ENCODE results near the gene YWHAG.
A peak's percentile ranks its signal among the peaks of the same experiment; 100 is the strongest.

YWHAG gene

DNA sequence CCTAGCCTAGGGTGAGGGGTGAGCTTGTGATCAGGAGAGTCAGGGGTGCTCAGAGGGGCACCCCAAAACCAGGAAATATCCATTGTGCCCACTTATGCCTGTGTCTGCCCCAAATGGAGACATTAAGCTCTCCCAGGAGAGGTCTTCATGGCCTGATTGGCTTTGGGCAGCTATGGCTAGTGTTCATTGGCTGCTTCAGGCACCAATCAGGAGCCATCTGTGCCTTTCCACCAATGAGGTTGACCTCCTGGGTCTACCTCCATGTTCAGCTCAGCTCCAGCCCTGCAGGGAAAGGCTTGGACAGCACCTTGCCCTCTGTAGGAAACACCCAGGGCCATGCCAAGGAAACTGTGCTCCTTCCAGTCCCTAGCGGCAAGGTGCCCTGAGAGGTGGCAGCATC is 80.3 kb downstream of the YWHAG start:
- Histone ChIP-seq H3K4me3 (ENCODE audit: low read length, poor library complexity, severe bottlenecking) (no peak overlapping the region), H3F3A (ENCODE audit: low read depth) (no peaks in the 10 kb centered on the region), H3K4me2 (ENCODE audit: low read depth, low read length, poor library complexity, severe bottlenecking) (no peak overlapping the region), H3K4me1 (ENCODE audit: insufficient read depth, low read length, poor library complexity, severe bottlenecking) (no peaks in the 10 kb centered on the region), H3K9ac (ENCODE audit: low read depth, low read length, poor library complexity, severe bottlenecking) (no peak overlapping the region), H3K9me2 (replicated peaks; ENCODE audit: low read depth, low read length) (no peaks in the 10 kb centered on the region), H3K79me2 (ENCODE audit: insufficient read depth, low read length) (no peaks in the 10 kb centered on the region), H2AFZ (ENCODE audit: low read length) (peak overlapping the region; percentile 49; the same call in 1 of the 2 replicates), H3K36me3 (ENCODE audit: insufficient read depth, low read length) (no peaks in the 10 kb centered on the region), H4K20me1 (ENCODE audit: insufficient read depth, low read length, poor library complexity, severe bottlenecking) (no peaks in the 10 kb centered on the region), H3K27me3 (ENCODE audit: insufficient read depth, low read length, poor library complexity, severe bottlenecking) (no peaks in the 10 kb centered on the region), H3K9me3 (ENCODE audit: insufficient read depth, low read depth, low read length) (no peaks in the 10 kb centered on the region)
- TF ChIP-seq, protein P1, sequence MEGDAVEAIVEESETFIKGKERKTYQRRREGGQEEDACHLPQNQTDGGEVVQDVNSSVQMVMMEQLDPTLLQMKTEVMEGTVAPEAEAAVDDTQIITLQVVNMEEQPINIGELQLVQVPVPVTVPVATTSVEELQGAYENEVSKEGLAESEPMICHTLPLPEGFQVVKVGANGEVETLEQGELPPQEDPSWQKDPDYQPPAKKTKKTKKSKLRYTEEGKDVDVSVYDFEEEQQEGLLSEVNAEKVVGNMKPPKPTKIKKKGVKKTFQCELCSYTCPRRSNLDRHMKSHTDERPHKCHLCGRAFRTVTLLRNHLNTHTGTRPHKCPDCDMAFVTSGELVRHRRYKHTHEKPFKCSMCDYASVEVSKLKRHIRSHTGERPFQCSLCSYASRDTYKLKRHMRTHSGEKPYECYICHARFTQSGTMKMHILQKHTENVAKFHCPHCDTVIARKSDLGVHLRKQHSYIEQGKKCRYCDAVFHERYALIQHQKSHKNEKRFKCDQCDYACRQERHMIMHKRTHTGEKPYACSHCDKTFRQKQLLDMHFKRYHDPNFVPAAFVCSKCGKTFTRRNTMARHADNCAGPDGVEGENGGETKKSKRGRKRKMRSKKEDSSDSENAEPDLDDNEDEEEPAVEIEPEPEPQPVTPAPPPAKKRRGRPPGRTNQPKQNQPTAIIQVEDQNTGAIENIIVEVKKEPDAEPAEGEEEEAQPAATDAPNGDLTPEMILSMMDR (conservative IDR thresholded peaks at IDR 0.05; ENCODE audit: low read length) = no peak
- no peak for TF ChIP-seq EZH2phosphoT487 (IDR thresholded peaks at IDR 0.05; ENCODE audit: borderline replicate concordance)
